Endothelial cell of umbilical vein (primary cell): ENCODE data around the gene TEAD4. TPM values are rescaled to one million over a fixed set of nuclear protein-coding genes. Genes with fewer than 3 reads are reported as not detected.

Experiments
- BruUV-seq: library from RNA; stranded (reverse); fragments of 400-500 nt; replicated peaks from 2 replicates; lab custom pipeline; 2021; lab: Mats Ljungman, UMichigan
- CTCF ChIA-PET: fragments of 300-600, 350-600 bp; sonication (Branson Sonifier 250); formaldehyde crosslinking; loops from one replicate; lab custom pipeline; 2021; ENCODE audit warnings: antibody characterized with exemption, inconsistent platforms; lab: Charles Lee
- POLR2A ChIA-PET: fragments of 300-600, 350-600 bp; sonication (Branson Sonifier 250); formaldehyde crosslinking; loops from one replicate; lab custom pipeline; 2021; ENCODE audit warnings: antibody characterized with exemption, inconsistent platforms; lab: Charles Lee
- DNase-seq: peaks from one replicate; pipeline ENCODE4 v3.0.0-alpha.2; 2011; ENCODE audit warnings: low read depth, low spot score
- FAIRE-seq: peaks from 2 replicates; lab custom pipeline; 2011; peaks lifted over from hg19 to GRCh38; lab: Jason Lieb, UNC
- H2AFZ ChIP-seq: 2 replicates; pipeline ENCODE4 v1.6.0; 2012; ENCODE audit warnings: low read depth, low read length, control low read depth, inconsistent platforms
- H3K27ac ChIP-seq: 2 replicates; pipeline ENCODE4 v1.5.1; 2011; ENCODE audit warnings: low read depth, mild to moderate bottlenecking, control low read depth, low read length, moderate library complexity; ENCODE audit not compliant: insufficient read depth
- H3K27me3 ChIP-seq, 2 experiments: 2 replicates each; pipeline versions ENCODE4 v1.6.0 to v1.6.1; 2011; ENCODE audit warnings: low read length in 2 of 2, mixed read lengths in 1 of 2; ENCODE audit not compliant: control insufficient read depth in 2 of 2, insufficient read depth in 2 of 2
- H3K36me3 ChIP-seq, 2 experiments: 2 replicates in 1 of 2; 3 replicates in 1 of 2; pipeline ENCODE4 v1.5.1; 2011; ENCODE audit warnings: low read length in 2 of 2, mild to moderate bottlenecking in 1 of 2, moderate library complexity in 1 of 2; ENCODE audit not compliant: control insufficient read depth in 2 of 2, insufficient read depth in 2 of 2; ENCODE audit errors: extremely low read depth in 1 of 2
- H3K4me1 ChIP-seq: 3 replicates; pipeline ENCODE4 v1.5.1; 2011; ENCODE audit warnings: mild to moderate bottlenecking, low read length; ENCODE audit not compliant: control insufficient read depth, insufficient read depth; ENCODE audit errors: extremely low read depth
- H3K4me2 ChIP-seq: 2 replicates; pipeline ENCODE4 v1.6.1; 2011; ENCODE audit warnings: low read length, control low read depth, mixed read lengths; ENCODE audit not compliant: insufficient read depth
- H3K4me3 ChIP-seq, 3 experiments: fragments of 200-600 bp in 1 of 3; sonication (generic), shearing (Covaris generic) in 1 of 3; replicated peaks in 1 of 3; 2 replicates each; pipeline ENCODE4 v1.5.1; 2011 to 2016; ENCODE audit warnings: control low read depth in 3 of 3, low read length in 3 of 3, mild to moderate bottlenecking in 2 of 3, inconsistent platforms in 1 of 3, low read depth in 1 of 3, moderate library complexity in 1 of 3; ENCODE audit not compliant: insufficient read depth in 1 of 3
- H3K79me2 ChIP-seq: 2 replicates; pipeline ENCODE4 v1.6.0; 2012; ENCODE audit warnings: low read length, inconsistent platforms; ENCODE audit not compliant: control insufficient read depth, insufficient read depth
- H3K9ac ChIP-seq: replicated peaks from 2 replicates; pipeline ENCODE3; 2011; ENCODE audit warnings: low read length, control low read depth; ENCODE audit not compliant: insufficient read depth; ENCODE audit errors: extremely low read depth
- H3K9me1 ChIP-seq: replicated peaks from 3 replicates; pipeline ENCODE4 v1.6.0; 2011; ENCODE audit warnings: mild to moderate bottlenecking, low read length; ENCODE audit not compliant: control insufficient read depth, insufficient read depth; ENCODE audit errors: extremely low read depth
- H3K9me3 ChIP-seq: replicated peaks from 2 replicates; pipeline ENCODE4 v1.5.1; 2012; ENCODE audit warnings: low read length, inconsistent platforms; ENCODE audit not compliant: control insufficient read depth, insufficient read depth
- H4K20me1 ChIP-seq: replicated peaks from 2 replicates; pipeline ENCODE3; 2011; ENCODE audit warnings: mild to moderate bottlenecking, low read length; ENCODE audit not compliant: control insufficient read depth, insufficient read depth; ENCODE audit errors: extremely low read depth
- EZH2 ChIP-seq: IDR thresholded peaks from 2 replicates; pipeline ENCODE4 v1.6.1; 2012; ENCODE audit warnings: borderline replicate concordance, low read depth, mild to moderate bottlenecking, moderate library complexity, low read length, inconsistent platforms; ENCODE audit not compliant: severe bottlenecking
- FOS ChIP-seq: IDR thresholded peaks from 2 replicates; pipeline ENCODE4 v1.6.1; 2011; ENCODE audit warnings: mild to moderate bottlenecking, low read length, moderate library complexity, borderline replicate concordance; ENCODE audit not compliant: insufficient read depth
- GATA2 ChIP-seq: IDR thresholded peaks from 2 replicates; pipeline ENCODE4 v1.7.0; 2011; ENCODE audit warnings: low read depth, mild to moderate bottlenecking, moderate library complexity, mixed read lengths, low read length; ENCODE audit not compliant: insufficient read length, insufficient read depth
- JUN ChIP-seq: IDR thresholded peaks from 2 replicates; pipeline ENCODE4 v1.6.1; 2011; ENCODE audit warnings: borderline replicate concordance, low read depth; ENCODE audit not compliant: insufficient read length, insufficient read depth
- MYC ChIP-seq: IDR thresholded peaks from one replicate; pipeline ENCODE4 v1.6.1; 2011; ENCODE audit warnings: mild to moderate bottlenecking, low read depth, low read length
- POLR2A ChIP-seq: IDR thresholded peaks from 2 replicates; pipeline ENCODE4 v1.6.1; 2012; ENCODE audit warnings: low read depth, mild to moderate bottlenecking, control low read depth, low read length
- POLR2AphosphoS5 ChIP-seq: IDR thresholded peaks from 2 replicates; pipeline ENCODE4 v1.6.1; 2012; ENCODE audit warnings: low read depth, mild to moderate bottlenecking, control low read depth, low read length, moderate library complexity; ENCODE audit not compliant: insufficient read depth
- dilution Hi-C: fragments of 300-500 bp; cut with MboI; formaldehyde crosslinking; loops from one replicate; pipeline ENCODE4 v1.15.0; 2019; ENCODE audit warnings: low sequenced_read_pairs; ENCODE audit not compliant: extremely low pct_ligation_motif_present
- intact Hi-C: fragments of 100-400 bp; cut with micrococcal nuclease; formaldehyde crosslinking; loops from one replicate; pipeline ENCODE4 v1.10.0; 2022
- polyA plus RNA-seq, 4 experiments: library from polyadenylated mRNA; depleted of rRNA in 3 of 4; stranded (reverse) in 3 of 4; unstranded in 1 of 4; fragments of >200 nt; gene quantifications; 2 replicates each; pipeline versions ENCODE4 v1.2.1 to v1.2.3, GENCODE V29; 2011 to 2012; ENCODE audit warnings: missing spikeins in 1 of 4
- total RNA-seq: library from RNA; stranded (reverse); gene quantifications from 2 replicates; pipeline ENCODE4 v1.2.3, GENCODE V29; 2021
- TF ChIP-seq, protein P1 (sequence below): IDR thresholded peaks from 2 replicates; pipeline ENCODE4 v1.6.1; 2011; ENCODE audit not compliant: insufficient read depth, insufficient read length
- TF ChIP-seq, protein P2 (sequence below), 2 donors: IDR thresholded peaks; 1 replicate in 1 of 2; 2 replicates in 1 of 2; pipeline ENCODE4 v1.5.1; 2011; ENCODE audit warnings: low read length in 2 of 2, mild to moderate bottlenecking in 2 of 2, moderate library complexity in 2 of 2, control low read depth in 1 of 2, inconsistent platforms in 1 of 2, low read depth in 1 of 2; ENCODE audit not compliant: insufficient read depth in 1 of 2; ENCODE audit errors: extremely low read depth in 1 of 2

TEAD4 gene
- total and polyA plus RNA-seq, 2 donors (not counting 3 experiments of a cell fraction or from before 2014, with no cell fraction given): 34.4 to 46.0 TPM

DNA sequence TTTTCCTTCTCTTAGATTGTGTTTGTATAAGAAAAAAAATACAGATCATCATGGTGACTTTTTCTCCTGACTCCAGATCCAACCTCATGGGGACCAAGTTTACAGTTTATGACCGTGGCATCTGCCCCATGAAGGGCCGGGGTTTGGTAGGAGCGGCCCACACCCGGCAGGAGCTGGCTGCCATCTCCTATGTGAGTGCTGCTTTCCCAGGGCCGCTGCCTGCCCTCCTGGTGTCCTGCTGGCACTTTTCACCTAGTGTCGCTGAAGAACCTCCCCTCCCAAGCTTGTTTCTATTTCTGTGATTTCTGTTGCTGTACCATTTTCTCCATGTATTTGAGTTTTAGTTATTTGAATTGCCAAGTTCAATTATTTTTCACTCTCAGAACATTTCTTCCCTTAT lies 24.8 kb upstream of the TEAD4 start:
- Histone ChIP-seq H3K79me2 (no peaks in the 10 kb centered on the region), H3K9me3 (no peaks in the 10 kb centered on the region), H3K27ac (no peak overlapping the region), H3K4me1 (peaks cover 7% of the 10 kb centered on the region), H3K36me3 (peaks cover 7 to 14% of the 10 kb centered on the region in 2 experiments), H3K4me3 (no peak overlapping the region), H3K4me2 (no peak overlapping the region), H2AFZ (no peak overlapping the region), H3K27me3 (no peaks in the 10 kb centered on the region), H3K9ac (no peak overlapping the region), H3K9me1 (no peaks in the 10 kb centered on the region), H4K20me1 (no peaks in the 10 kb centered on the region)
- intact Hi-C loops: no loop called here
- CTCF ChIA-PET: interaction anchor here (0.9 to 2.9 kb wide), 4 partner anchors 8 to 99 kb away, joined by 3 to 12 read pairs (median 5); no protein-coding TSS in a partner anchor
- no TSS peak for BruUV-seq
- no peak for FAIRE-seq
- dilution Hi-C loops: no loop called here
- TF ChIP-seq FOS (no peak), POLR2AphosphoS5 (no peak), JUN (no peak), EZH2 (no peak)
- TF ChIP-seq, protein P1, sequence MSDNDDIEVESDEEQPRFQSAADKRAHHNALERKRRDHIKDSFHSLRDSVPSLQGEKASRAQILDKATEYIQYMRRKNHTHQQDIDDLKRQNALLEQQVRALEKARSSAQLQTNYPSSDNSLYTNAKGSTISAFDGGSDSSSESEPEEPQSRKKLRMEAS: no peak
- DNase-seq: no peak
- POLR2A ChIA-PET: no interaction called here

DNA sequence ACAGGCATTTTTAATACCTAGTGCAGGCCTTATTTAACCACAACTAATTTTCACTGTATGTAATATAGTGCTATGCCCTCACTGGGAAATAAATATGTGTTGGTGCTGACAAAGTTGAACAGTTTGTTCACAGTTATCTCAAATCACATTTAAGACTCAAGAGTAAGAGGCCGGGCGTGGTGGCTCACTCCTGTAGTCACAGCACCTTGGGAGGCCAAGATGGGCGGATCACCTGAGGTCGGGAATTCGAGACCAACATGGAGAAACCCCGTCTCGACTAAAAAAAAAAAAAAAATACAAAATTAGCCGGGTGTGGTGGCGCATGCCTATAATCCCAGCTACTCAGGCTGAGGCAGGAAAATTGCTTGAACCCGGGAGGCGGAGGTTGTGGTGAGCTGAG lies 22.9 kb upstream of the TEAD4 start:
- H3K4me2 ChIP-seq: no peak overlapping the region
- H3K27ac ChIP-seq: no peak overlapping the region
- no peaks in the 10 kb centered on the region for H3K9me3 ChIP-seq
- FAIRE-seq: no peak
- H3K27me3 ChIP-seq: no peaks in the 10 kb centered on the region
- intact Hi-C loops (no loop called here), dilution Hi-C loops (no loop called here)
- no peak overlapping the region for H2AFZ ChIP-seq
- CTCF ChIA-PET: interaction anchor here (1.3 kb wide), 2 partner anchors 8 to 196 kb away, joined by 3 to 4 read pairs; no protein-coding TSS in a partner anchor
- no peaks in the 10 kb centered on the region for H3K79me2 ChIP-seq
- H3K36me3 ChIP-seq: peaks cover 10 to 23% of the 10 kb centered on the region in 2 experiments
- no peaks in the 10 kb centered on the region for H4K20me1 ChIP-seq
- no peak for DNase-seq
- H3K4me1 ChIP-seq: no peaks in the 10 kb centered on the region
- H3K9ac ChIP-seq: no peak overlapping the region
- no peak overlapping the region for H3K4me3 ChIP-seq
- no TSS peak for BruUV-seq
- TF ChIP-seq, protein P2, sequence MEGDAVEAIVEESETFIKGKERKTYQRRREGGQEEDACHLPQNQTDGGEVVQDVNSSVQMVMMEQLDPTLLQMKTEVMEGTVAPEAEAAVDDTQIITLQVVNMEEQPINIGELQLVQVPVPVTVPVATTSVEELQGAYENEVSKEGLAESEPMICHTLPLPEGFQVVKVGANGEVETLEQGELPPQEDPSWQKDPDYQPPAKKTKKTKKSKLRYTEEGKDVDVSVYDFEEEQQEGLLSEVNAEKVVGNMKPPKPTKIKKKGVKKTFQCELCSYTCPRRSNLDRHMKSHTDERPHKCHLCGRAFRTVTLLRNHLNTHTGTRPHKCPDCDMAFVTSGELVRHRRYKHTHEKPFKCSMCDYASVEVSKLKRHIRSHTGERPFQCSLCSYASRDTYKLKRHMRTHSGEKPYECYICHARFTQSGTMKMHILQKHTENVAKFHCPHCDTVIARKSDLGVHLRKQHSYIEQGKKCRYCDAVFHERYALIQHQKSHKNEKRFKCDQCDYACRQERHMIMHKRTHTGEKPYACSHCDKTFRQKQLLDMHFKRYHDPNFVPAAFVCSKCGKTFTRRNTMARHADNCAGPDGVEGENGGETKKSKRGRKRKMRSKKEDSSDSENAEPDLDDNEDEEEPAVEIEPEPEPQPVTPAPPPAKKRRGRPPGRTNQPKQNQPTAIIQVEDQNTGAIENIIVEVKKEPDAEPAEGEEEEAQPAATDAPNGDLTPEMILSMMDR (IDR thresholded peaks at IDR 0.05; ENCODE audit: extremely low read depth in 1 of 2, insufficient read depth in 1 of 2, low read depth in 1 of 2, low read length in 2 of 2): no peak
- TF ChIP-seq JUN (no peak), EZH2 (no peak), POLR2AphosphoS5 (no peak), POLR2A (no peak), FOS (no peak), MYC (no peak), GATA2 (no peak)
- TF ChIP-seq, protein P1: no peak
- POLR2A ChIA-PET: interaction anchor here (0.7 kb wide), 1 partner anchor 24 kb away, joined by 4 read pairs; no protein-coding TSS in a partner anchor
- no peaks in the 10 kb centered on the region for H3K9me1 ChIP-seq
